Esophagus muscularis mucosa (tissue), 4 donors: ENCODE results near the gene CHEK2. TPM values are rescaled to one million over a fixed set of nuclear protein-coding genes. Genes with fewer than 3 reads are reported as not detected.

Experiments
- DNase-seq: peaks from one replicate; pipeline ENCODE4 v3.0.0-alpha.2; 2017; ENCODE audit errors: extremely low spot score
- H3K27ac ChIP-seq, 4 donors: fragments of 200-600 bp; sonication (generic); replicated peaks in 1 of 4; 1 replicate in 3 of 4; 2 replicates in 1 of 4; pipeline ENCODE4 v1.5.1; 2016 to 2019; ENCODE audit warnings: mild to moderate bottlenecking in 1 of 4
- H3K27me3 ChIP-seq, 4 donors: fragments of 200-600 bp; sonication (generic); one replicate each; pipeline versions ENCODE4 v1.5.1 to v1.6.0; 2016 to 2019
- H3K36me3 ChIP-seq, 4 donors: fragments of 200-600 bp; sonication (generic); one replicate each; pipeline ENCODE4 v1.5.1; 2016 to 2019
- H3K4me1 ChIP-seq, 4 donors: fragments of 200-600 bp; sonication (generic); one replicate each; pipeline ENCODE4 v1.5.1; 2016 to 2019
- H3K4me3 ChIP-seq, 4 donors: fragments of 200-600 bp; sonication (generic); 1 replicate in 2 of 4; 2 replicates in 2 of 4; pipeline ENCODE4 v1.5.1; 2016 to 2019; ENCODE audit warnings: mild to moderate bottlenecking in 4 of 4, moderate library complexity in 1 of 4
- H3K9me3 ChIP-seq, 4 donors: fragments of 200-600 bp; sonication (generic); 1 replicate in 3 of 4; 2 replicates in 1 of 4; pipeline ENCODE4 v1.5.1; 2016 to 2019
- EP300 ChIP-seq: sonication (generic); formaldehyde crosslinking; IDR thresholded peaks from one replicate; pipeline ENCODE4 v1.6.1; 2017; ENCODE audit warnings: antibody characterized with exemption
- POLR2A ChIP-seq: fragments of 450-650 bp; IDR thresholded peaks from one replicate; pipeline ENCODE4 v1.6.1; 2017; ENCODE audit warnings: antibody characterized with exemption, moderate library complexity, mild to moderate bottlenecking, low read depth
- POLR2AphosphoS5 ChIP-seq, 2 donors: sonication (generic); formaldehyde crosslinking; IDR thresholded peaks; one replicate each; pipeline ENCODE4 v1.6.1; 2017; ENCODE audit warnings: antibody characterized with exemption in 2 of 2
- WGBS: methylation state at CpG from one replicate; pipeline ENCODE4 v1.1.5; 2018; 5-methylcytosine and 5-hydroxymethylcytosine counted together
- intact Hi-C: fragments of 100-400 bp; cut with DNase I; formaldehyde crosslinking; loops from one replicate; pipeline ENCODE4 v1.15.1; 2023
- small RNA-seq, 3 donors: library from RNA; depleted of rRNA; stranded (forward); fragments of <200 nt; gene quantifications; one replicate each; pipeline ENCODE3, GENCODE V24; 2016
- total RNA-seq, 4 donors: library from RNA; depleted of rRNA; stranded (reverse); fragments of >200 nt; gene quantifications; one replicate each; pipeline versions ENCODE4 v1.1.0 to v1.2.1, GENCODE V29; 2016
- TF ChIP-seq, protein P1 (sequence below), 3 experiments: fragments of 200-600 bp in 2 of 3; fragments of 450-650 bp in 1 of 3; sonication (generic) in 2 of 3; IDR thresholded peaks; one replicate each; pipeline ENCODE4 v1.5.1; 2017 to 2019; ENCODE audit warnings: antibody characterized with exemption in 3 of 3, mild to moderate bottlenecking in 2 of 3, moderate library complexity in 1 of 3

The CHEK2 gene
- total RNA-seq, 4 donors from 2014 or later = 2.9 to 5.1 (median 4.8) TPM

DNA sequence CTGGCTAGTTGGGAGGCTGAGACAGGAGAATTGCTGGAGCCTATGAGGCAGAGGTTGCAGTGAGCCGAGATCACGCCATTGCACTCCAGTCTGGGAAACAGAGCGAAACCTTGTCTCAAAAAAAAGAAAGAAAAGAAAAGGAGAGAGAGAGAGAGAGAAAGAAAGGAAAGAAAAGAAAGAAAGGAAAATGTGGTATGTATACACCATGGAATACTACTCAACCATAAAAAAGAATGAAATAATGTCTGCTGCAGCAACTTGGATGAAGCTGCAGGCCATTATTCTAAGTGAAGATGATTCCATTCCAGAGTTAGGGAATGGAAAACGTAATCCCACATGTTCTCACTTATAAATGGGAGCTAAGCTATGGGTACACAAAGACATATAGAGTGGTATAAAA, 92.8 kb downstream of the CHEK2 start:
- TF ChIP-seq POLR2A (no peak), EP300 (no peak), POLR2AphosphoS5 (IDR thresholded peaks at IDR 0.05) (no peak)
- TF ChIP-seq, protein P1, sequence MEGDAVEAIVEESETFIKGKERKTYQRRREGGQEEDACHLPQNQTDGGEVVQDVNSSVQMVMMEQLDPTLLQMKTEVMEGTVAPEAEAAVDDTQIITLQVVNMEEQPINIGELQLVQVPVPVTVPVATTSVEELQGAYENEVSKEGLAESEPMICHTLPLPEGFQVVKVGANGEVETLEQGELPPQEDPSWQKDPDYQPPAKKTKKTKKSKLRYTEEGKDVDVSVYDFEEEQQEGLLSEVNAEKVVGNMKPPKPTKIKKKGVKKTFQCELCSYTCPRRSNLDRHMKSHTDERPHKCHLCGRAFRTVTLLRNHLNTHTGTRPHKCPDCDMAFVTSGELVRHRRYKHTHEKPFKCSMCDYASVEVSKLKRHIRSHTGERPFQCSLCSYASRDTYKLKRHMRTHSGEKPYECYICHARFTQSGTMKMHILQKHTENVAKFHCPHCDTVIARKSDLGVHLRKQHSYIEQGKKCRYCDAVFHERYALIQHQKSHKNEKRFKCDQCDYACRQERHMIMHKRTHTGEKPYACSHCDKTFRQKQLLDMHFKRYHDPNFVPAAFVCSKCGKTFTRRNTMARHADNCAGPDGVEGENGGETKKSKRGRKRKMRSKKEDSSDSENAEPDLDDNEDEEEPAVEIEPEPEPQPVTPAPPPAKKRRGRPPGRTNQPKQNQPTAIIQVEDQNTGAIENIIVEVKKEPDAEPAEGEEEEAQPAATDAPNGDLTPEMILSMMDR (IDR thresholded peaks at IDR 0.05) = no peak
- Histone ChIP-seq H3K36me3 (peaks cover 0 to 11% (median 2%) of the 10 kb centered on the region in 4 donors), H3K4me3 (no peak overlapping the region), H3K27me3 (no peaks in the 10 kb centered on the region), H3K27ac (no peak overlapping the region), H3K4me1 (no peaks in the 10 kb centered on the region), H3K9me3 (no peaks in the 10 kb centered on the region)
- intact Hi-C loops = no loop called here
- DNase-seq = no peak
- 95% methylated on average over 4 of the region's 4 CpGs for WGBS

DNA sequence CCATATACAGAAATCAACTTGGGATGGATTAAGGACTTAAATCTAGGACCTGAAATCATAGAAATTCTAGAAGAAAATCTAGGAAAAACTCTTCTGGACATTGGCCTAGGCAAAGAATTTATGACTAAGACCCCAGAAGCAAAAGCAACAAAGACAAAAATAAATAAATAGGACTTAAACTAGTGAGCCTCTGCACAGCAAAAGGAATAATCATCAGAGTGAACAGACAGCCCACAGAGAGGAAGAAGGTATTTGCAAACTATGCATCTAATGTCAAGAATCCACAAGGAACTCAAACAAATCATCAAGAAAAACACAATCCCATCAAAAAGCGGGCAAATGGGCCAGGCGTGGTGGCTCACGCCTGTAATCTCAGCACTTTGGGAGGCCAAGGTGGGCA, 94.4 kb downstream of the CHEK2 start:
- intact Hi-C loops = no loop called here
- Histone ChIP-seq H3K4me1 (no peaks in the 10 kb centered on the region), H3K9me3 (no peaks in the 10 kb centered on the region), H3K36me3 (peaks cover 0 to 6% (median 0%) of the 10 kb centered on the region in 4 donors), H3K4me3 (no peak overlapping the region), H3K27ac (no peak overlapping the region), H3K27me3 (no peaks in the 10 kb centered on the region)
- no peak for DNase-seq
- 100% methylated on average over 3 of the region's 3 CpGs for WGBS
- TF ChIP-seq EP300 (no peak), POLR2AphosphoS5 (IDR thresholded peaks at IDR 0.05) (no peak), POLR2A (no peak)
- TF ChIP-seq, protein P1 (IDR thresholded peaks at IDR 0.05) = no peak

DNA sequence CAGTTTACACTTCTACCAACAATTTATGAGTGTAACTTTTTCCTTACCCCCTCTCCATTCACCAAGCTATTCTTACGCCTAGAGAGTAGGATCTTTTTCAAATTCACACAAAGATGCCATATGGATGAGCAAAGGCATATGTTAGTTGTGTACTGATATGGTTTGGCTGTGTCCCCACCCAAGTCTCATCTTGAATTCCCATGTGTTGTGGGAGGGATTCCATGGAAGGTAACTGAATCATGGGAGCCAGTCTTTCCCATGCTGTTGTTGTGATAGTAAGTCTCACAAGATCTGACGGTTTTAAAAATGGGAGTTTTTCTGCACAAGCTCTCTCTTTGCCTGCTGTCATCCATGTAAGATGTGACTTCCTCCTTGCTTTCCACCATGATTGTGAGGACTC, 102.3 kb downstream of the CHEK2 start:
- H3K4me1 ChIP-seq = no peaks in the 10 kb centered on the region
- no peak overlapping the region for H3K27ac ChIP-seq
- H3K27me3 ChIP-seq = no peaks in the 10 kb centered on the region
- intact Hi-C loops = no loop called here
- H3K9me3 ChIP-seq = no peaks in the 10 kb centered on the region
- WGBS = 100% methylated on average over 2 of the region's 2 CpGs
- TF ChIP-seq EP300 = no peak
- TF ChIP-seq, protein P1 (IDR thresholded peaks at IDR 0.05) = no peak
- TF ChIP-seq POLR2AphosphoS5 (IDR thresholded peaks at IDR 0.05) = no peak
- TF ChIP-seq POLR2A = no peak
- no peak for DNase-seq
- no peaks in the 10 kb centered on the region for H3K36me3 ChIP-seq
- H3K4me3 ChIP-seq = no peak overlapping the region

Small RNA genes lying within 50 kb of the gene (small RNA-seq; reads per million reads assigned to genes)
- 0 reads per million in 3 donors for gene RN7SL162P

Other genes with a start within 250 kb of the CHEK2 start
- gene TTC28, start 62.0 kb downstream of the CHEK2 start, total RNA-seq = 10 to 100 TPM; 35.6 to 42.6 (median 36.9) TPM
- 10 to 100 TPM; 13.7 to 30.0 (median 15.7) TPM for gene HSCB, start 219 bp upstream of the CHEK2 start, total RNA-seq
- 10 to 100 TPM; 19.9 to 27.4 (median 20.1) TPM for gene CCDC117, start 30.9 kb upstream of the CHEK2 start, total RNA-seq
- gene XBP1, start 58.7 kb upstream of the CHEK2 start, total RNA-seq = 100 to 1,000 TPM in 1 of 4 donors, 10 to 100 TPM in 3; 59.8 to 176 (median 70.2) TPM
- gene ZNRF3, start 141.8 kb upstream of the CHEK2 start, total RNA-seq = 10 to 100 TPM; 12.9 to 29.7 (median 21.9) TPM